Activated naive CD4-positive, alpha-beta T cell treated with Interleukin-2 at 50 U/mL for 16 hours (primary cell): Measurements from ENCODE around the gene ZSCAN18.

ENCODE experiments used
- DNase-seq: peaks from one replicate; pipeline ENCODE4 v3.0.0-alpha.2; 2020

The ZSCAN18 gene

GRCh38 chr19:58044391-58044790, 53.6 kb downstream of the ZSCAN18 start:
- DNase-seq = no peak

GRCh38 chr19:58042495-58043340, 55.3 kb downstream of the ZSCAN18 start:
- no peak for DNase-seq

- no peak for DNase-seq
Measured at GRCh38 chr19:58040751-58041525, 57.1 kb downstream of the ZSCAN18 start.

GRCh38 chr19:58038688-58039204, 59.3 kb downstream of the ZSCAN18 start:
- no peak for DNase-seq

GRCh38 chr19:58037927-58038687, 59.9 kb downstream of the ZSCAN18 start:
- DNase-seq = no peak

GRCh38 chr19:58035863-58036262, 62.2 kb downstream of the ZSCAN18 start:
- DNase-seq = no peak

- DNase-seq = no peak
Measured at GRCh38 chr19:58034477-58034793, 63.6 kb downstream of the ZSCAN18 start.
